Psoas muscle (tissue), 8 donors: ENCODE results near the gene OR2A7. TPM values are rescaled to one million over a fixed set of nuclear protein-coding genes. Genes with fewer than 3 reads are reported as not detected.
"Not testable (repeated sequence)": the region's sequence is repeated elsewhere in the genome, so short reads cannot be mapped to it uniquely, and the experiment has no call there.

ENCODE experiments used
- ATAC-seq, 4 donors: fragments of 200-7000 bp; cut with Tn5 transposase; one replicate each; pipeline ENCODE4 v1.9.1; 2020; ENCODE audit warnings: moderate library complexity in 3 of 4, mild to moderate bottlenecking in 2 of 4
- DNase-seq, 2 donors: peaks; one replicate each; pipeline ENCODE4 v3.0.0-alpha.2; 2020
- H3K27ac ChIP-seq: fragments of 200-600 bp; one replicate; pipeline ENCODE4 v1.8.0; 2022
- H3K27me3 ChIP-seq, 3 donors: fragments of 200-600 bp in 1 of 3; one replicate each; pipeline versions ENCODE4 v1.6.1 to v1.8.0; 2013 to 2022; ENCODE audit warnings: low read length in 2 of 3, mild to moderate bottlenecking in 2 of 3, moderate library complexity in 1 of 3; ENCODE audit not compliant: insufficient read depth in 3 of 3
- H3K36me3 ChIP-seq, 2 donors: fragments of 200-600 bp in 1 of 2; one replicate each; pipeline versions ENCODE4 v1.6.1 to v1.8.0; 2013 to 2022; ENCODE audit warnings: low read depth in 1 of 2, mild to moderate bottlenecking in 1 of 2, moderate library complexity in 1 of 2; ENCODE audit not compliant: insufficient read depth in 1 of 2
- H3K4me1 ChIP-seq: fragments of 200-600 bp; one replicate; pipeline ENCODE4 v1.8.0; 2022
- H3K4me3 ChIP-seq: fragments of 200-600 bp; one replicate; pipeline ENCODE4 v1.8.0; 2022; ENCODE audit warnings: mild to moderate bottlenecking
- H3K9me3 ChIP-seq: fragments of 200-600 bp; one replicate; pipeline ENCODE4 v1.8.0; 2022
- WGBS, 3 donors: extraction: QIAGEN DNeasy Blood & Tissue Kit; methylation state at CpG; one replicate each; pipeline versions ENCODE4 v1.1.6 to v1.1.7; 2013; 5-methylcytosine and 5-hydroxymethylcytosine counted together
- intact Hi-C, 2 donors: fragments of 100-400 bp; cut with DNase I; formaldehyde crosslinking; loops; one replicate each; pipeline versions ENCODE4 v1.11.0 to v1.14.2; 2022
- polyA plus RNA-seq, 3 donors: library from polyadenylated mRNA; stranded (reverse); fragments of 200-250 nt; gene quantifications; one replicate each; pipeline ENCODE4 v1.2.3, GENCODE V29; 2013
- total RNA-seq, 4 donors: library from RNA; stranded (reverse); fragmentation: NEBNext Ultra II Directional in 2 of 4; extraction: Animal tissue kit (Norgen Biotek cat#: 25700) in 2 of 4; gene quantifications; one replicate each; pipeline versions ENCODE4 v1.2.1 to v1.2.4, GENCODE V29; 2021 to 2023
- donor health status: healthy with polysubstance abuse.
- donor health status: DM: no; HTN: no; CAD: no; lungs with moderate emphysema.
- donor health status: Bipolar disorder and iron deficiency.
- donor health status: healthy.
- donor health status: DM: yes; HTN: yes; CAD: no.
- donor health status: DM: no; HTN: no; CAD: no.
- donor health status: DM: no; HTN: no; CAD: no.
- donor health status: DM: yes; HTN: yes; CAD: no.

Gene OR2A7
- total and polyA plus RNA-seq, 7 donors, result 0.06 to 0.34 (median 0.07) TPM; not detected in 4

GRCh38 chr7:144287171-144287784 is 22.7 kb upstream of the OR2A7 start:
- H3K4me3 ChIP-seq, H3K4me1 ChIP-seq, H3K36me3 ChIP-seq, DNase-seq, intact Hi-C loops, H3K27me3 ChIP-seq, ATAC-seq, H3K9me3 ChIP-seq, H3K27ac ChIP-seq: not testable (repeated sequence)
- no CpG with 5 or more reads among the region's 3 CpGs for WGBS, 3 donors

GRCh38 chr7:144283716-144284115 is 19.1 kb upstream of the OR2A7 start:
- WGBS, 3 donors, result no CpG with 5 or more reads among the region's 6 CpGs
- ATAC-seq, intact Hi-C loops: not testable (repeated sequence)

GRCh38 chr7:144282490-144282889 is 17.9 kb upstream of the OR2A7 start:
- H3K36me3 ChIP-seq, H3K27me3 ChIP-seq, H3K4me3 ChIP-seq, H3K27ac ChIP-seq, intact Hi-C loops, ATAC-seq, H3K9me3 ChIP-seq, H3K4me1 ChIP-seq: not testable (repeated sequence)
- WGBS, 3 donors, result 81 to 87% (median 82%) methylated on average over 2 of the region's 4 CpGs
- peak in 1 of 2 donors; percentile 24 for DNase-seq

More at GRCh38 chr7:144283716-144284115, 19.1 kb upstream of the OR2A7 start:
- H3K4me1 ChIP-seq, H3K9me3 ChIP-seq, DNase-seq, H3K36me3 ChIP-seq, H3K4me3 ChIP-seq, H3K27me3 ChIP-seq, H3K27ac ChIP-seq: not testable (repeated sequence)

GRCh38 chr7:144281981-144282380 is 17.4 kb upstream of the OR2A7 start:
- intact Hi-C loops, result not testable (repeated sequence)
- no CpG with 5 or more reads among the region's 8 CpGs for WGBS, 3 donors

GRCh38 chr7:144280010-144280409 is 15.4 kb upstream of the OR2A7 start:
- WGBS, 3 donors, result 97 to 100% (median 99%) methylated on average over 2 to 3 of the region's 6 CpGs

More at GRCh38 chr7:144281981-144282380, 17.4 kb upstream of the OR2A7 start:
- not testable (repeated sequence) for H3K9me3 ChIP-seq, H3K36me3 ChIP-seq, ATAC-seq, H3K27me3 ChIP-seq, H3K4me1 ChIP-seq, DNase-seq, H3K27ac ChIP-seq, H3K4me3 ChIP-seq

GRCh38 chr7:144275281-144275680 is 10.7 kb upstream of the OR2A7 start:
- not testable (repeated sequence) for H3K4me3 ChIP-seq

More at GRCh38 chr7:144280010-144280409, 15.4 kb upstream of the OR2A7 start:
- H3K4me3 ChIP-seq, H3K4me1 ChIP-seq, ATAC-seq, H3K9me3 ChIP-seq, H3K36me3 ChIP-seq, H3K27me3 ChIP-seq, H3K27ac ChIP-seq, intact Hi-C loops, DNase-seq: not testable (repeated sequence)

GRCh38 chr7:144269188-144269587 is 4.6 kb upstream of the OR2A7 start, which contains the start of gene CTAGE8:
CTAGE8 (minus strand) TSS chr7:144269288; CDS start chr7:144269250, 38 bp downstream.
- ATAC-seq, DNase-seq, intact Hi-C loops, H3K4me3 ChIP-seq, H3K27ac ChIP-seq, H3K36me3 ChIP-seq, H3K4me1 ChIP-seq, H3K27me3 ChIP-seq, H3K9me3 ChIP-seq: not testable (repeated sequence)
- no CpG with 5 or more reads among the region's 19 CpGs for WGBS, 3 donors

More at GRCh38 chr7:144275281-144275680, 10.7 kb upstream of the OR2A7 start:
- WGBS, 3 donors, result 82 to 96% (median 93%) methylated on average over 4 of the region's 6 CpGs
- H3K36me3 ChIP-seq, intact Hi-C loops, H3K4me1 ChIP-seq, H3K9me3 ChIP-seq, H3K27ac ChIP-seq, H3K27me3 ChIP-seq, ATAC-seq, DNase-seq: not testable (repeated sequence)

- ATAC-seq, intact Hi-C loops: not testable (repeated sequence)
- WGBS, 3 donors, result no CpG with 5 or more reads among the region's 2 CpGs
Measured at GRCh38 chr7:144262128-144262527, 2.5 kb downstream of the OR2A7 start.

GRCh38 chr7:144259067-144259466 is 5.5 kb downstream of the OR2A7 start:
- H3K27ac ChIP-seq, H3K9me3 ChIP-seq, DNase-seq, H3K36me3 ChIP-seq, H3K27me3 ChIP-seq, H3K4me1 ChIP-seq, H3K4me3 ChIP-seq, ATAC-seq, intact Hi-C loops: not testable (repeated sequence)
- no CpG with 5 or more reads among the region's 14 CpGs for WGBS, 3 donors

More at GRCh38 chr7:144262128-144262527, 2.5 kb downstream of the OR2A7 start:
- H3K27ac ChIP-seq, H3K27me3 ChIP-seq, H3K4me1 ChIP-seq, DNase-seq, H3K4me3 ChIP-seq, H3K9me3 ChIP-seq, H3K36me3 ChIP-seq: not testable (repeated sequence)
